GF-D8 (cell line): Measurements from ENCODE around the gene EIF3L.
"Not testable (repeated sequence)": the region's sequence is repeated elsewhere in the genome, so short reads cannot be mapped to it uniquely, and the experiment has no call there.

ENCODE experiments used
- DNase-seq: peaks from one replicate; lab custom pipeline; 2025; lab: John Stamatoyannopoulos, UW

EIF3L gene

DNA sequence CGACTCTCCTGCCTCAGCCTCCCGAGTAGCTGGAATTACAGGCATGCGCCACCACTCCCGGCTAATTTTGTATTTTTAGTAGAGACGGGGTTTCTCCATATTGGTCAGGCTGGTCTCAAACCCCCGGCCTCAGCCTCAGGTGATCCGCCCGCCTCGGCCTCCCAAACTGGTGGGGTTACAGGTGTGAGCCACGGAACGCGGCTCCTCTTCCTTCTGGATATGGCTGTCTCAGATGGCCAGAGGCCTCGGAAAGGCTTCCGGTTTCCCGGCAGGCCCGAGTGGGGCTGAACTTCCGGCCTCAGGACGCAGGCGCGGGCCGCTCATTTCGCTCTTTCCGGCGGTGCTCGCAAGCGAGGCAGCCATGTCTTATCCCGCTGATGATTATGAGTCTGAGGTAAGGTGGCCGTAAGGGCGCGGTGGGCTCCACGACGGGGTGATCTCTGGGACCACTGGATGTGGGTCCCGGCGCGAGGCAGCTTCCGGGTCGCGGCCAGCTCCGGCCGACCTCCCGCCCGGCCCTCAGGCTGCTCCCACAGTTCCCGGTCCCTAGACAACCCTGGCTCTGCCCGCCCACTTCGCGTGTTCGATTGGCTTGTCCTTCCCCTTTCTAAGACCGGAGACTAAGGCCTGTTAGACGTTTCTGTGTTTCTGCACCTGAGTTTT lies at the start of gene EIF3L:
Gene EIF3L, plus strand, starts transcription at position 331 of the 663 bp plus-strand sequence. Its CDS starts 31 bp downstream, at position 362.
- peak; percentile 67 for DNase-seq

- not testable (repeated sequence) for DNase-seq
These were observed 49.2 kb upstream of the EIF3L start for GRCh38 chr22:37799979-37800378.

DNA sequence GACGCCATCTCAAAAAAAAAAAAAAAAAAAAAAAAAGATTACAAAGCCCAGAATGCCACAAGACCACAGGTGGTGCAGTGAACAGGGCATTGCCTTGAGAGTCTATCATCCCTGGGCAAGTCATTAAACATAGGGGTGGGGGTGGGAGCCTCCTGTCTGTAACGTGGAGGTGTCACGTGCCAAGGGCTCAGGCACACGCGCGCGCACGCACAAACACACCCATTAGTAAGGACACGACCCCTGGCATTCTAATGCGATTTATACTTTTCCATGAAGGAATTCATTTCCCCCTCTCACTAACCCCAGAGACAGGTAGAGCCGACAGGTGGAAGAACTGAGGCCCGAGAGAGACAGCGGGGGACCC lies 47.3 kb upstream of the EIF3L start:
- no peak for DNase-seq

- peak; percentile 24 for DNase-seq
These were observed 46.7 kb upstream of the EIF3L start for GRCh38 chr22:37802310-37803194.

DNA sequence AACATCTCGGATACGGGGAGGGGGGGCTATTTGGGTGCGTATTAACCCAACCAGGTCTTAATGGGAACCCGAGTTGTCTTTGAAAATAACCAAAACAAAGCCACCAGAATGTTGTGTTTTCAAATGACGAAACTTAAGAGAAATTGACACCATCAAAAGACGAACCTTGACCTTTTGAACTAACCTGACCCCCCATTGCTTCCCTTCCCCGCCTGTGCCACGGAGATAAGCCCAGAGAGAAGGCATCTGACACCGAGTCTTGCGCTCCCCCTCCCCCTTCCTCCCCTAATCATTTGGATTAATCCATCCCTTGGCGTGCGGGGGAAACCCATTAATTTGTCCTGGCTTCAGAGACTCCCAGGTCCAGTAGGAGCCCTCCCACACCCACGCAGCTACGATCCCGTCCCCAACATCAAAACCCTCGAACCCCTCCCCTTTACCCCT lies 46.0 kb upstream of the EIF3L start:
- no peak for DNase-seq

GRCh38 chr22:37803639-37804351 lies 45.4 kb upstream of the EIF3L start:
- DNase-seq: no peak

GRCh38 chr22:37804352-37804880 lies 44.8 kb upstream of the EIF3L start:
- DNase-seq: no peak

GRCh38 chr22:37804881-37805809 lies 44.1 kb upstream of the EIF3L start:
- DNase-seq: peak; percentile 47

DNA sequence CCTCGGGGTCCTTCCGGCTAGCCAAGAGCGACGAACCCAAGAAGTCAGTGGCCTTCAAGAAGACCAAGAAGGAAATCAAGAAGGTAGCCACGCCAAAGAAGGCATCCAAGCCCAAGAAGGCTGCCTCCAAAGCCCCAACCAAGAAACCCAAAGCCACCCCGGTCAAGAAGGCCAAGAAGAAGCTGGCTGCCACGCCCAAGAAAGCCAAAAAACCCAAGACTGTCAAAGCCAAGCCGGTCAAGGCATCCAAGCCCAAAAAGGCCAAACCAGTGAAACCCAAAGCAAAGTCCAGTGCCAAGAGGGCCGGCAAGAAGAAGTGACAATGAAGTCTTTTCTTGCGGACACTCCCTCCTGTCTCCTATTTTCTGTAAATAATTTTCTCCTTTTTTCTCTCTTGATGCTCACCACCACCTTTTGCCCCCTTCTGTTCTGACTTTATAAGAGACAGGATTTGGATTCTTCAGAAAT lies 43.4 kb upstream of the EIF3L start:
- no peak for DNase-seq

DNA sequence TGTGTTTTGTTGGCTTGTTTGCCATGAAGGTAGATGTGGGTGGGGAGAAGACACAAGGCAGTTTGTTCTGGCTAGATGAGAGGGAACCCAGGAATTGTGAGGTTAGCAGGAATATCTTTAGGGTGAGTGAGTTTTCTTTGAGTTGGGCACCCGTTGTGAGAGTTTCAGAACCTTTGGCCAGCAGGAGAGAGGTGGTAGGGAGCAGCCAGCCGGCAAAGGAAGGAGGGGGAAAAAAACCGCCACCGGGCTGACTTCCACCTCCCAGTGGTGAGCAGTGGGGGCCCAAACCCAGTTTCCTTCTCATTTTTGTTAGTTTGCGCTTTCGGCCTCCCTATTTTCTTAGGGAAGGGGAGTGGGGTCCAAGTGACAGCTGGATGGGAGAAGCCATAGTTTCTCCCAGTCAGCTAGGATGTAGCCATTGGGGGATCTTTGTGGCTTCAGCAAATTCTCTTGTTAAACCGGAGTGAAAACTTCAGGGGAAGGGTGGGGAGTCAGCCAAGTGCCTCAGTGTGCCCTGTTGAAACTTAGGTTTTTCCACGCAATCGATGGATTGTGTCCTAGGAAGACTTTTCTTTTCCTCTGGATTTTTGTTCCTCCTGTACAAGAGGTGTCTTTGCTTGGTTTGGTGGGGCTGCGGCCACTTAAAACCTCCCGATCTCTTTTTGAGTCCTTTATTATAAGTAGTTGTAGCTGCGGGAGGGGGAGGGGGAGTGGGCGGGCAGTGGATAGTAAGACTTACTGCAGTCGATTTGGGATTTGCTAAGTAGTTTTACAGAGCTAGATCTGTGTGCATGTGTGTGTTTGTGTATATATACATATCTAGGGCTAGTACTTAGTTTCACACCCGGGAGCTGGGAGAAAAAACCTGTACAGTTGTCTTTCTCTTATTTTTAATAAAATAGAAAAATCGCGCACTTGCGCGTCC lies 42.5 kb upstream of the EIF3L start:
- DNase-seq: peak; percentile 23

GRCh38 chr22:37807410-37808293 lies 41.6 kb upstream of the EIF3L start, which contains the start of gene GCAT:
TSS of gene GCAT (plus strand) at chr22:37807934. CDS start at chr22:37807968, 34 bp downstream.
- peak; percentile 88 for DNase-seq

- DNase-seq: no peak
These were observed 40.9 kb upstream of the EIF3L start for GRCh38 chr22:37808294-37808657.

- no peak for DNase-seq
These were observed 39.4 kb upstream of the EIF3L start for GRCh38 chr22:37809672-37810333.

- DNase-seq: no peak
These were observed 37.4 kb upstream of the EIF3L start for GRCh38 chr22:37811867-37812266.

DNA sequence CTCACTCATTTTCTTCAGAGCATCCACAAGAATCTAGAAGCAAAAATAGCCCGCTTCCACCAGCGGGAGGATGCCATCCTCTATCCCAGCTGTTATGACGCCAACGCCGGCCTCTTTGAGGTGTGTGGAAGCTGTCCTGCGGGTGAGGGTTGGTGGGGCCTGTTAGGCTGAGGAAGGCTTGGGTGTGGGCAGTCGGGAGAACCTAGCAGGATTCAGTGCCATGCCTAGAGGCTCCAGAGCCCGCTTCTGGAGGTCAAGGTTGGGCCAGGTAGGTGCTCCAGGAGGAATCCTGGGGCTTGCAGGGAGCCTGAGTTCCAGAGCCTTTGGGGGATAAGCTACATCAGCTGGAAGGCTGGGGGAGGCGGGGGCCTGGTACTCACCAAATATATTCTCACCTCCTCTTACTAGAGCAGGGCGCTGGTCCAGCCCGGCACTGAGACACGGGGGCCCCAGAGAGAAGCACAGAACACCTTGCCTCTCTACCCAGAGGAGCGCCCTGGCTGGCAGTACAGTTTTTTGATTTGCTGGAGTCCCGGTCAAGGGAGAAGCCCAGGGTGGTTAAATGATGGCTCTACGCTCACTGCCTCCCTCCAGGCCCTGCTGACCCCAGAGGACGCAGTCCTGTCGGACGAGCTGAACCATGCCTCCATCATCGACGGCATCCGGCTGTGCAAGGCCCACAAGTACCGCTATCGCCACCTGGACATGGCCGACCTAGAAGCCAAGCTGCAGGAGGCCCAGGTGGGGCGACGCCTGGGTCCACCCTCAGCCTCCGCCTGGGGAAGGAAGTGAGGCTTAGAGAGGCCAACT lies 36.1 kb upstream of the EIF3L start:
- DNase-seq: no peak

GRCh38 chr22:37815593-37815992 lies 33.6 kb upstream of the EIF3L start:
- no peak for DNase-seq

GRCh38 chr22:37816543-37817180 lies 32.6 kb upstream of the EIF3L start:
- DNase-seq: no peak
